DMS 273 (cell line): ENCODE measurements around the gene NOS3.

Experiments
- DNase-seq: peaks from one replicate; lab custom pipeline; 2025; ENCODE audit not compliant: unreplicated experiment; lab: John Stamatoyannopoulos, UW

NOS3 gene

GRCh38 chr7:151053751-151054150 is 62.9 kb downstream of the NOS3 start:
- no peak for DNase-seq

- DNase-seq, result no peak
These were observed 65.5 kb downstream of the NOS3 start for GRCh38 chr7:151056283-151056665.

GRCh38 chr7:151056666-151057505 is 66.1 kb downstream of the NOS3 start:
- DNase-seq, result no peak

GRCh38 chr7:151057506-151057988 is 66.7 kb downstream of the NOS3 start, which contains the start of gene CDK5:
TSS of gene CDK5 (minus strand) at chr7:151057897. CDS start at chr7:151057848, 49 bp downstream.
- peak; percentile 88 for DNase-seq

GRCh38 chr7:151057989-151058780 is 67.4 kb downstream of the NOS3 start:
- peak; percentile 100 for DNase-seq

GRCh38 chr7:151058781-151059366 is 68.1 kb downstream of the NOS3 start:
- peak; percentile 65 for DNase-seq

- DNase-seq, result peak; percentile 97
These were observed 68.7 kb downstream of the NOS3 start, which contains the start of gene SLC4A2 for GRCh38 chr7:151059367-151060112. TSS of gene SLC4A2 (plus strand) at chr7:151059589. CDS start at chr7:151061988, 2,399 bp downstream.

GRCh38 chr7:151060113-151060415 is 69.2 kb downstream of the NOS3 start:
- DNase-seq, result no peak

GRCh38 chr7:151060416-151061212 is 69.8 kb downstream of the NOS3 start:
- DNase-seq, result peak; percentile 72

- DNase-seq, result no peak
These were observed 70.6 kb downstream of the NOS3 start for GRCh38 chr7:151061213-151062110.

GRCh38 chr7:151062111-151062398 is 71.2 kb downstream of the NOS3 start:
- DNase-seq, result no peak

- DNase-seq, result peak; percentile 45
These were observed 71.8 kb downstream of the NOS3 start for GRCh38 chr7:151062399-151063211.

- DNase-seq, result no peak
These were observed 72.4 kb downstream of the NOS3 start for GRCh38 chr7:151063212-151063561.
